ENCODE results near the gene WDR44.
"Not testable (repeated sequence)": the region's sequence is repeated elsewhere in the genome, so short reads cannot be mapped to it uniquely, and the experiment has no call there.

WDR44 gene

GRCh38 chrX:118345464-118346257 lies at the start of gene WDR44:
TSS of gene WDR44 (plus strand) at chrX:118346106. CDS start at chrX:118346504, 398 bp downstream.
- Mint-ChIP-seq H3K36me3 (no peaks in the 10 kb centered on the region), H3K4me3 (peak within 1 kb of the TSS; percentile 97), H3K27me3 (no peaks in the 10 kb centered on the region), H3K4me1 (peaks cover 36% of the 10 kb centered on the region), H3K9me3 (no peaks in the 10 kb centered on the region), H3K27ac (peak within 1 kb of the TSS; percentile 99)
- CTCF ChIA-PET, result no interaction called here
- peak; percentile 94 for DNase-seq

GRCh38 chrX:118305827-118306226 lies 40.1 kb upstream of the WDR44 start:
- DNase-seq, H3K27me3 Mint-ChIP-seq, H3K4me1 Mint-ChIP-seq, CTCF ChIA-PET, H3K27ac Mint-ChIP-seq, H3K36me3 Mint-ChIP-seq, H3K4me3 Mint-ChIP-seq: not testable (repeated sequence)
- H3K9me3 Mint-ChIP-seq, result peaks cover 10% of the 10 kb centered on the region

GRCh38 chrX:118315529-118315928 lies 30.4 kb upstream of the WDR44 start:
- CTCF ChIA-PET, result no interaction called here
- H3K4me3 Mint-ChIP-seq, result no peak overlapping the region
- no peak overlapping the region for H3K27ac Mint-ChIP-seq
- no peaks in the 10 kb centered on the region for H3K4me1 Mint-ChIP-seq
- no peaks in the 10 kb centered on the region for H3K9me3 Mint-ChIP-seq
- no peaks in the 10 kb centered on the region for H3K36me3 Mint-ChIP-seq
- no peak for DNase-seq
- H3K27me3 Mint-ChIP-seq, result no peaks in the 10 kb centered on the region

GRCh38 chrX:118324588-118324987 lies 21.3 kb upstream of the WDR44 start:
- no peak overlapping the region for H3K4me3 Mint-ChIP-seq
- no peaks in the 10 kb centered on the region for H3K4me1 Mint-ChIP-seq
- no peaks in the 10 kb centered on the region for H3K27me3 Mint-ChIP-seq
- H3K9me3 Mint-ChIP-seq, result no peaks in the 10 kb centered on the region
- no peak overlapping the region for H3K27ac Mint-ChIP-seq
- H3K36me3 Mint-ChIP-seq, result no peaks in the 10 kb centered on the region
- CTCF ChIA-PET, result interaction anchor here (1.2 kb wide), 1 partner anchor 277 kb away, joined by 4 read pairs; no protein-coding TSS in a partner anchor
- no peak for DNase-seq

GRCh38 chrX:118325453-118325852 lies 20.5 kb upstream of the WDR44 start:
- Mint-ChIP-seq H3K27ac (no peak overlapping the region), H3K27me3 (no peaks in the 10 kb centered on the region), H3K4me1 (no peaks in the 10 kb centered on the region), H3K9me3 (no peaks in the 10 kb centered on the region), H3K4me3 (no peak overlapping the region), H3K36me3 (no peaks in the 10 kb centered on the region)
- DNase-seq, result no peak
- CTCF ChIA-PET, result interaction anchor here (1.2 kb wide), 1 partner anchor 276 kb away, joined by 4 read pairs; no protein-coding TSS in a partner anchor

- no peaks in the 10 kb centered on the region for H3K9me3 Mint-ChIP-seq
- no peaks in the 10 kb centered on the region for H3K27me3 Mint-ChIP-seq
- no peak overlapping the region for H3K4me3 Mint-ChIP-seq
- CTCF ChIA-PET, result interaction anchor here (0.5 kb wide), 1 partner anchor 76 kb away, joined by 3 read pairs; no protein-coding TSS in a partner anchor
- no peak for DNase-seq
- no peak overlapping the region for H3K27ac Mint-ChIP-seq
- no peaks in the 10 kb centered on the region for H3K36me3 Mint-ChIP-seq
- H3K4me1 Mint-ChIP-seq, result no peaks in the 10 kb centered on the region
Measured at GRCh38 chrX:118329175-118329574, 16.7 kb upstream of the WDR44 start.

- H3K9me3 Mint-ChIP-seq, result no peaks in the 10 kb centered on the region
- DNase-seq, result no peak
- H3K4me1 Mint-ChIP-seq, result no peaks in the 10 kb centered on the region
- no peak overlapping the region for H3K27ac Mint-ChIP-seq
- no peak overlapping the region for H3K4me3 Mint-ChIP-seq
- CTCF ChIA-PET, result no interaction called here
- H3K36me3 Mint-ChIP-seq, result no peaks in the 10 kb centered on the region
- H3K27me3 Mint-ChIP-seq, result no peaks in the 10 kb centered on the region
Measured at GRCh38 chrX:118337687-118338086, 8.2 kb upstream of the WDR44 start.

- DNase-seq, result no peak
- CTCF ChIA-PET, result no interaction called here
- H3K4me3 Mint-ChIP-seq, result no peak overlapping the region
- H3K9me3 Mint-ChIP-seq, result no peaks in the 10 kb centered on the region
- H3K36me3 Mint-ChIP-seq, result no peaks in the 10 kb centered on the region
- no peak overlapping the region for H3K27ac Mint-ChIP-seq
- H3K4me1 Mint-ChIP-seq, result no peaks in the 10 kb centered on the region
- H3K27me3 Mint-ChIP-seq, result no peaks in the 10 kb centered on the region
Measured at GRCh38 chrX:118338930-118339329, 7.0 kb upstream of the WDR44 start.

- no peaks in the 10 kb centered on the region for H3K36me3 Mint-ChIP-seq
- H3K4me1 Mint-ChIP-seq, result peaks cover 30% of the 10 kb centered on the region
- peak overlapping the region; percentile 99 for H3K27ac Mint-ChIP-seq
- H3K4me3 Mint-ChIP-seq, result peak overlapping the region; percentile 97
- CTCF ChIA-PET, result no interaction called here
- DNase-seq, result no peak
- no peaks in the 10 kb centered on the region for H3K9me3 Mint-ChIP-seq
- no peaks in the 10 kb centered on the region for H3K27me3 Mint-ChIP-seq
Measured at GRCh38 chrX:118345045-118345463, 852 bp upstream of the WDR44 start.

- H3K36me3 Mint-ChIP-seq, result no peaks in the 10 kb centered on the region
- CTCF ChIA-PET, result no interaction called here
- H3K9me3 Mint-ChIP-seq, result no peaks in the 10 kb centered on the region
- DNase-seq, result peak; percentile 63
- H3K4me3 Mint-ChIP-seq, result peak overlapping the region; percentile 97
- H3K27ac Mint-ChIP-seq, result peak overlapping the region; percentile 99
- H3K4me1 Mint-ChIP-seq, result peaks cover 40% of the 10 kb centered on the region
- H3K27me3 Mint-ChIP-seq, result no peaks in the 10 kb centered on the region
Measured at GRCh38 chrX:118346258-118347094, 570 bp downstream of the WDR44 start.

GRCh38 chrX:118347131-118347530 lies 1.2 kb downstream of the WDR44 start:
- no peaks in the 10 kb centered on the region for H3K36me3 Mint-ChIP-seq
- DNase-seq, result peak; percentile 18
- CTCF ChIA-PET, result no interaction called here
- H3K4me3 Mint-ChIP-seq, result peak overlapping the region; percentile 97
- peak overlapping the region; percentile 99 for H3K27ac Mint-ChIP-seq
- H3K9me3 Mint-ChIP-seq, result no peaks in the 10 kb centered on the region
- H3K27me3 Mint-ChIP-seq, result no peaks in the 10 kb centered on the region
- peaks cover 42% of the 10 kb centered on the region for H3K4me1 Mint-ChIP-seq

GRCh38 chrX:118347736-118348135 lies 1.8 kb downstream of the WDR44 start:
- peaks cover 45% of the 10 kb centered on the region for H3K4me1 Mint-ChIP-seq
- peak overlapping the region; percentile 97 for H3K4me3 Mint-ChIP-seq
- peak; percentile 21 for DNase-seq
- CTCF ChIA-PET, result no interaction called here
- H3K27ac Mint-ChIP-seq, result peak overlapping the region; percentile 99
- no peaks in the 10 kb centered on the region for H3K9me3 Mint-ChIP-seq
- H3K27me3 Mint-ChIP-seq, result no peaks in the 10 kb centered on the region
- H3K36me3 Mint-ChIP-seq, result no peaks in the 10 kb centered on the region

GRCh38 chrX:118348186-118348810 lies 2.4 kb downstream of the WDR44 start:
- Mint-ChIP-seq H3K27ac (peak overlapping the region; percentile 99), H3K4me3 (peak overlapping the region; percentile 97), H3K27me3 (no peaks in the 10 kb centered on the region), H3K9me3 (no peaks in the 10 kb centered on the region), H3K4me1 (peaks cover 48% of the 10 kb centered on the region), H3K36me3 (no peaks in the 10 kb centered on the region)
- CTCF ChIA-PET, result no interaction called here
- DNase-seq, result no peak

- Mint-ChIP-seq H3K36me3 (no peaks in the 10 kb centered on the region), H3K4me3 (no peak overlapping the region), H3K9me3 (no peaks in the 10 kb centered on the region), H3K27me3 (no peaks in the 10 kb centered on the region), H3K4me1 (peaks cover 53% of the 10 kb centered on the region), H3K27ac (no peak overlapping the region)
- no peak for DNase-seq
- CTCF ChIA-PET, result no interaction called here
Measured at GRCh38 chrX:118349188-118349587, 3.3 kb downstream of the WDR44 start.
